Skeletal muscle tissue (tissue), 4 donors: ENCODE measurements around the gene RGS4. TPM values are rescaled to one million over a fixed set of nuclear protein-coding genes. Genes with fewer than 3 reads are reported as not detected.

ENCODE experiments used
- H3K27ac ChIP-seq: one replicate; pipeline ENCODE4 v1.7.0; 2013; ENCODE audit warnings: mild to moderate bottlenecking, low read depth, low read length, inconsistent platforms
- H3K27me3 ChIP-seq, 3 donors: one replicate each; pipeline ENCODE4 v1.7.0; 2013; ENCODE audit warnings: low read length in 3 of 3; ENCODE audit not compliant: control insufficient read depth in 3 of 3, insufficient read depth in 3 of 3
- H3K36me3 ChIP-seq, 3 donors: one replicate each; pipeline ENCODE4 v1.7.0; 2013; ENCODE audit warnings: low read length in 3 of 3; ENCODE audit not compliant: control insufficient read depth in 3 of 3, insufficient read depth in 3 of 3
- H3K4me1 ChIP-seq, 3 donors: one replicate each; pipeline ENCODE4 v1.7.0; 2013; ENCODE audit warnings: low read length in 3 of 3, mild to moderate bottlenecking in 3 of 3; ENCODE audit not compliant: control insufficient read depth in 3 of 3, insufficient read depth in 3 of 3
- H3K4me3 ChIP-seq, 3 donors: one replicate each; pipeline ENCODE4 v1.7.0; 2013; ENCODE audit warnings: low read length in 3 of 3
- H3K9ac ChIP-seq, 3 donors: one replicate each; pipeline ENCODE4 v1.7.0; 2013; ENCODE audit warnings: low read length in 3 of 3, mild to moderate bottlenecking in 3 of 3, moderate library complexity in 2 of 3, low read depth in 1 of 3
- H3K9me3 ChIP-seq, 3 donors: one replicate each; pipeline ENCODE4 v1.7.0; 2013; ENCODE audit warnings: low read length in 3 of 3; ENCODE audit not compliant: control insufficient read depth in 3 of 3
- total RNA-seq: library from RNA; depleted of rRNA; stranded (reverse); fragments of >200 nt; gene quantifications from one replicate; pipeline ENCODE4 v1.2.3, GENCODE V29; 2014
- donor health status: Osteomylitis.

Gene RGS4
- total RNA-seq, 1 donor from 2014 or later: 3.7 TPM

DNA sequence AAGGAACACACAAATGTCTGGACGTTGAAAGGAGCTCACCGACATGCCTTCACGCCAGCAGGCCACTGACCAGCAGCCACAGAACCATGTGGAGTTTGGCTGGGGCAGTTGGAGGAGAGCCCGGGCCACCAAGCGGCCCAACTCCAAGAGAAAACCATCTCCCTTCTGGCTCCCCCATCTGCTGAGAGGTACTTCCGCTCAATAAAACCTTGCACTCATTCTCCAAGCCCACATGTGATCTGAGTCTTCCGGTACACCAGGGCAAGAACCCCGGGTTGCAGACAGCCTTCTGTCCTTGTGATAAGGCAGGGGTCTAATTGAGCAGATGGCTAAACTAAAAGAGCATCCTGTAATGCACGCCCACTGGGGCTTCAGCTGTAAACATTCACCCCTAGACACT lies 24.4 kb downstream of the RGS4 start:
- no peaks in the 10 kb centered on the region for H3K36me3 ChIP-seq
- no peak overlapping the region for H3K4me3 ChIP-seq
- no peaks in the 10 kb centered on the region for H3K4me1 ChIP-seq
- H3K9me3 ChIP-seq: no peaks in the 10 kb centered on the region
- no peak overlapping the region for H3K9ac ChIP-seq
- no peak overlapping the region for H3K27ac ChIP-seq
- H3K27me3 ChIP-seq: no peaks in the 10 kb centered on the region

DNA sequence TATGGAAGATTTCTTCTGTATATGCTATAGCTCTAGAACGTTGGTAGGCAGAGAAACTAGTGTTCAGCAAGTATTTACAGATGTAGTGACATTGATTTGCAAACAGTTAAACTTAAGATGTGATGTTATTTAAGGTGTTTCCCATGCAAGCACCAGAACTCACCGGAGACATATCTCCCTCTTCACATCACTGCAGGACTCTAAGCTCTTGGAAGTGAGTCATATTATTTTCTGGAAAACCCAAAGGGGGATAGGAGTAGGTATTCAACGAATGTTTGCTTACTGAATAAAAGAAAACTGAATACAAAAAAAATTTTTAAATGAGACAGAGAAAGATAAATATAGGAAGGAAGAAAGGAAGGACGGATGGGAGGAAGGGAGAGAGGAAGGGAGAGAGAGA lies 25.0 kb downstream of the RGS4 start:
- Histone ChIP-seq H3K4me1 (no peaks in the 10 kb centered on the region), H3K9ac (no peak overlapping the region), H3K9me3 (no peaks in the 10 kb centered on the region), H3K36me3 (no peaks in the 10 kb centered on the region), H3K4me3 (no peak overlapping the region), H3K27ac (no peak overlapping the region), H3K27me3 (no peaks in the 10 kb centered on the region)

DNA sequence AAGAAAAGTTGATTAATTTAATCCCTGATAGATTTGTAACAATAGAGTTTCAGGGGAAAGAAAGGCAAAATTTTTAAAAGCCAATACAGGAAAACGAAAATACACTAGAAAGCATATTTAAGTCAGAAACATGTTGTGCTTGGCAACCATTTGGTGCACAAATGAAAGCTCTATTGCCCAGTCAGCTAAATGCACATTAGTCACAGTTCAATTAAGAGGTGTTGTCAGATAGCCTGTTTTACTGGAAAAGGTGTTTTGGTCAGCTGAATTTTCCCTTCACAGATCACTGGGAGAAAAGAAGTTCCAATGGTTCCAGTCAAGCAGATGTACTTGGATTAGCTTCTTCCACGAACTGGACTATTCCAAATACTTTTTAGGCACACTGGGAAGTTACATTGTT lies 25.4 kb downstream of the RGS4 start:
- no peaks in the 10 kb centered on the region for H3K9me3 ChIP-seq
- H3K9ac ChIP-seq: no peak overlapping the region
- no peak overlapping the region for H3K4me3 ChIP-seq
- no peak overlapping the region for H3K27ac ChIP-seq
- no peaks in the 10 kb centered on the region for H3K4me1 ChIP-seq
- no peaks in the 10 kb centered on the region for H3K27me3 ChIP-seq
- H3K36me3 ChIP-seq: no peaks in the 10 kb centered on the region

DNA sequence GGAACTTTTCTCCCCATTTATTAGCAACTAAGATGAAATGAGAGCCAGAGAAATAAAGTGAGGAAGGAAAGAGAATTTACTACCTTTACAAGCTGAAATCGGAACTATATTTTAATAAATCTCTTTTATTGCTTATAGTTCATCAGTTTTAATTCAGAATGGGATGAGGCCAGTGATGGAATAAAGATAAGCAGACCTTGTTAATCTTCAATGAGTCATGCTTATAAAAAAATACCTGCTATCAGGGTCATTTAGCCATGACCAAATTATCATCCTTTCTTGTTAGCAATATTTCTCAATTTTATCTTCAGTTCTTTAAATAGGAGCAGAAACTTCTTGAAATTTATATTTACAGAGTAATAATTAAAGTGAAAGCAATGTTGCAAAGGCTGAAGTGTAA lies 26.1 kb downstream of the RGS4 start:
- no peak overlapping the region for H3K4me3 ChIP-seq
- H3K9me3 ChIP-seq: no peaks in the 10 kb centered on the region
- H3K36me3 ChIP-seq: no peaks in the 10 kb centered on the region
- no peaks in the 10 kb centered on the region for H3K4me1 ChIP-seq
- no peak overlapping the region for H3K9ac ChIP-seq
- H3K27ac ChIP-seq: no peak overlapping the region
- H3K27me3 ChIP-seq: no peaks in the 10 kb centered on the region

DNA sequence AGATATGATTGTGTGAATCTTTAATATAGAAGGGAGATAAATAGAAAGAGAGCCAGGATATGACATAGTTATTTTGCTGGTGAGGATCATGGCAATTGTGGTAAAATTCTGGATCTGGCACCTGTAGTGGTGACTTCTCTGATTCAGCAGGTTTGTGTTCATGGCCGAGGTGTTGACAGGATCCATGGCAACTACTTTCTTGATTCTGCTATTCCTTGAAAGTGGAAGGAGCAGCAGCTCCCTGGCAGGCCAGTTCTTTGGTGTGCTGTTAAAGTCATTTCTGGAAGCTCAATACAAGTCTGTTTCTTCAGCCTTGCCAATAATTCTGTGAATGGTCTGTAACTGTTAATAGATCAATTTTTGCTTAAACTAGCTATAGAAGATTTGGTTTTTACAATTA lies 33.4 kb downstream of the RGS4 start:
- Histone ChIP-seq H3K9ac (no peak overlapping the region), H3K27ac (no peak overlapping the region), H3K4me3 (no peak overlapping the region), H3K27me3 (no peaks in the 10 kb centered on the region), H3K4me1 (no peaks in the 10 kb centered on the region), H3K9me3 (no peaks in the 10 kb centered on the region), H3K36me3 (no peaks in the 10 kb centered on the region)

DNA sequence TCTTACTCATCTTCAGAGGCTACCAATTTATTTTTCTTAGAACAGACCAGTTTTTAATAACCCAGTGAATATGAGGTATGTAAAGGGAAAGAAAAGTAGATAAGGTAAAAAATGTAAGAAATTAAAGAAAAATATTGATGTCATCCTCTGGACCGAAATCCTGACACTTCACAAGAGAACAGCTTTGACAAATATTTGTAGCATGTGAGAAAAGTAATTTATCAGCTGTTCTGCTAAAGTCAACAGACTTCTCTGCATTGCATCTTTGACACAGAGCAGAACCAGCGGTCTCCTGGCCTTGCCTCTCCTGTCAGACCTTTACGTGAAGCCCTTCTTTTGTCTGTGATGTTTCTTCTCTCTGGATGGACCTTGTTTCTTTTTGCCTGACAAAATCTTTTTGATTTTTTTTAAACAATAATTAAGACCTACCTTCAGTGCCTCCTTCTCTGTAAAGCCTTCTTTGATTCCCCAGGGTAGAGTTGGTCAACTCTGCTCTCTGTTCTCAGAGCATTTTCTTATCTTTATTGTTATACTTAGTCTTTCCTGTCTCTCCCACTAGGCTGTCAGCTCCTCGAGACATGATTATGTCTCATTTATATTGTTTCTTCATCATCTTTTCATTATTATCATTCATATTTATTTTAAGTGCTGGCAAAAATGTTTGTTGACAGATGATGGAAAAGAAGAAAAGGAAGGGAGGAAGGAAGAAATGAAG lies 35.4 kb downstream of the RGS4 start:
- H3K4me3 ChIP-seq: no peak overlapping the region
- no peaks in the 10 kb centered on the region for H3K9me3 ChIP-seq
- no peaks in the 10 kb centered on the region for H3K4me1 ChIP-seq
- H3K27me3 ChIP-seq: no peaks in the 10 kb centered on the region
- H3K27ac ChIP-seq: no peak overlapping the region
- no peaks in the 10 kb centered on the region for H3K36me3 ChIP-seq
- H3K9ac ChIP-seq: no peak overlapping the region

DNA sequence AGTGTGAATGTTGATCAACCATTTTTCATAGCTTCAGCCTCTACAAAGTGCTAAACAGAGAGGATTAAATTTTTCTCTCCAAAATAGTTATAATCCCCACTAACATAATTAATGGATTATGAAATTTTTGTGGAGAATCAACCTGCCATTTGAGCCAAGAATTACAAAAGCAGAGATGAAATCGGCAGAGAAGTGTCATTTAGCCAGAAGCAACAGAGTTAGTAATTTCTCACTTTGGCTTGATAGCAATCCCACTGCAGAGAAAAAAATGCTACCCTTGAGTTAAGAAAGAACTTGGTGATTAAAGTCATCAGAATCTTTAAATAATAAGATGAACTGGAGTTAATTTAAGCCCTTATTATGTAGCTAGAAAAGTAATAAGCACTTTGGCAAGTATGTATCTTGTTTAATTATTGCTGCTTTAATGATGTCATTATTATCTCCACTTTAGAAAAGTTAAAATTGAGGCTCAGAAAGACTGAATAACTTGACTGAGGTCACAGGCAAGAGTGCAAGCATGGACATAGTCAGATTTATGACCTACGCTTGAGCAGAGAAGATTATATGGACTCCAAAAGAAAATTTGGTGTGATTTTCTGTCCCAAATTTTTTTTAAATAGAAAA lies 37.3 kb downstream of the RGS4 start:
- H3K27ac ChIP-seq: no peak overlapping the region
- H3K27me3 ChIP-seq: no peaks in the 10 kb centered on the region
- H3K4me1 ChIP-seq: no peaks in the 10 kb centered on the region
- H3K36me3 ChIP-seq: no peaks in the 10 kb centered on the region
- H3K9me3 ChIP-seq: no peaks in the 10 kb centered on the region
- no peak overlapping the region for H3K4me3 ChIP-seq
- no peak overlapping the region for H3K9ac ChIP-seq

DNA sequence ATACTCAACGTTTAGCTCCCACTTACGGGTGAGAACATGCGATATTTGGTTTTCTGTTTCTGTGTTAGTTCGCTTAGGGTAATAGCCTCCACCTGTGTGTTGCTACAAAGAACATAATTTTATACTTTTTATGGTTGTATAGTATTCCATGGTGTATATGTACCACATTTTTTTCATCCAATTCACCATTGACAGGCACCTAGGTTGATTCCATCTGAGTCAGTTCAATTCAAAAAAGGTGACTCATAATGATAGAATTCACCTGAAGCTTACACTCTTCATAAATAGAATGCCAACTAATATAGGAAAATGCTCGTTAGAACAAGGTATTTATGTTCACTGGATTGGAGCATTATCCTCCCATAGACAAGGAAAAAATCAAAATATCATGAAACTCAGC lies 38.5 kb downstream of the RGS4 start:
- H3K9ac ChIP-seq: no peak overlapping the region
- no peaks in the 10 kb centered on the region for H3K4me1 ChIP-seq
- H3K9me3 ChIP-seq: no peaks in the 10 kb centered on the region
- H3K27me3 ChIP-seq: no peaks in the 10 kb centered on the region
- H3K27ac ChIP-seq: no peak overlapping the region
- H3K36me3 ChIP-seq: no peaks in the 10 kb centered on the region
- no peak overlapping the region for H3K4me3 ChIP-seq

DNA sequence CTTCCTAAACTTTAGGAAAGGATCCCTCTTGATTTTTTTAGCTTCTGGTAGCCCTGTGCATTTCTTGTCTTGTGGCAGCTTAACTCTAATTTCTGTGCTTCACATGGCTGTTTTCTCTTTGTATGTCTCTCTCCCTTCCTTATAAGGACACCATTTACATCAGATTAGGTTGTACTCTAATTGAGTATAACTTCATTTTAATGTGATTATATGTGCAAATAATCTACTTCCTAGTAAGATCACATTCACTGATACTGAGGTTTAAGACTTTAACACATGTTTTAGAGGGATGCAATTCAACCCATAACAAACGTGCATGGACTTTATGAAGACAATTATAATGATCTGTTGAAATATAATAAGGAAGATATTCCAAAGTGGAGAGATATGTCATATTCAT lies 46.7 kb downstream of the RGS4 start:
- Histone ChIP-seq H3K36me3 (no peaks in the 10 kb centered on the region), H3K9me3 (no peaks in the 10 kb centered on the region), H3K4me1 (no peaks in the 10 kb centered on the region), H3K27me3 (no peaks in the 10 kb centered on the region), H3K27ac (no peak overlapping the region), H3K4me3 (no peak overlapping the region), H3K9ac (no peak overlapping the region)

DNA sequence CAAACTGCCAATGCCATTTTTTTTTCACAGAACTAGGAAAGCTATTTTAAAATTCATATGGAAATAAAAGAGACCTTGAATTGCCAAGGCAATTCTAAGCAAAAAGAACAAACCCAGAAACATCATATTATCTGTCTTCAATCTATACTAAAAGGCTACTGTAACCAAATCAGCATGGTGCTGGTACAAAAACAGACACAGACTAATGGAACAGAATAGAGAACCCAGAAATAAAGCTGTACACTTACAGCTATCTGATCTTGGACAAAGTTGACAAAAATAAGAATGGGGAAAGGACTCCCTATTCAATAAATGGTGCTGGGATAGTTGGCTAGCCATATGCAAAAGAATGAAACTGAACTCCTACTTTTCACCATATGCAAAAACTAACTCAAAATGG lies 50.5 kb downstream of the RGS4 start:
- no peaks in the 10 kb centered on the region for H3K4me1 ChIP-seq
- H3K9me3 ChIP-seq: no peaks in the 10 kb centered on the region
- H3K4me3 ChIP-seq: no peak overlapping the region
- H3K9ac ChIP-seq: no peak overlapping the region
- no peaks in the 10 kb centered on the region for H3K27me3 ChIP-seq
- no peak overlapping the region for H3K27ac ChIP-seq
- H3K36me3 ChIP-seq: no peaks in the 10 kb centered on the region
